Subcutaneous abdominal adipose tissue (tissue), 5 donors: ENCODE results near the gene CNTNAP2.

ENCODE experiments used
- H3K27ac ChIP-seq: one replicate; pipeline ENCODE4 v1.7.0; 2013; ENCODE audit warnings: low read depth, mild to moderate bottlenecking, inconsistent platforms, low read length, moderate library complexity
- H3K27me3 ChIP-seq, 5 donors: one replicate each; pipeline ENCODE4 v1.7.0; 2013; ENCODE audit warnings: low read length in 5 of 5, inconsistent platforms in 1 of 5; ENCODE audit not compliant: control insufficient read depth in 5 of 5, insufficient read depth in 4 of 5
- H3K36me3 ChIP-seq, 5 donors: one replicate each; pipeline ENCODE4 v1.7.0; 2013; ENCODE audit warnings: low read length in 5 of 5; ENCODE audit not compliant: control insufficient read depth in 5 of 5, insufficient read depth in 5 of 5
- H3K4me1 ChIP-seq, 5 donors: one replicate each; pipeline ENCODE4 v1.7.0; 2013; ENCODE audit warnings: low read length in 5 of 5, mild to moderate bottlenecking in 3 of 5, moderate library complexity in 1 of 5; ENCODE audit not compliant: control insufficient read depth in 5 of 5, insufficient read depth in 5 of 5
- H3K4me3 ChIP-seq, 5 donors: one replicate each; pipeline ENCODE4 v1.7.0; 2013; ENCODE audit warnings: low read length in 5 of 5, low read depth in 1 of 5
- H3K9ac ChIP-seq, 5 donors: one replicate each; pipeline ENCODE4 v1.7.0; 2013; ENCODE audit warnings: low read length in 5 of 5, mild to moderate bottlenecking in 4 of 5, moderate library complexity in 3 of 5
- H3K9me3 ChIP-seq, 5 donors: one replicate each; pipeline ENCODE4 v1.7.0; 2013; ENCODE audit warnings: low read length in 5 of 5; ENCODE audit not compliant: control insufficient read depth in 5 of 5
- donor health status: healthy.
- donor health status: healthy.
- donor health status: healthy.
- donor health status: healthy.
- donor health status: healthy.

Gene CNTNAP2

DNA sequence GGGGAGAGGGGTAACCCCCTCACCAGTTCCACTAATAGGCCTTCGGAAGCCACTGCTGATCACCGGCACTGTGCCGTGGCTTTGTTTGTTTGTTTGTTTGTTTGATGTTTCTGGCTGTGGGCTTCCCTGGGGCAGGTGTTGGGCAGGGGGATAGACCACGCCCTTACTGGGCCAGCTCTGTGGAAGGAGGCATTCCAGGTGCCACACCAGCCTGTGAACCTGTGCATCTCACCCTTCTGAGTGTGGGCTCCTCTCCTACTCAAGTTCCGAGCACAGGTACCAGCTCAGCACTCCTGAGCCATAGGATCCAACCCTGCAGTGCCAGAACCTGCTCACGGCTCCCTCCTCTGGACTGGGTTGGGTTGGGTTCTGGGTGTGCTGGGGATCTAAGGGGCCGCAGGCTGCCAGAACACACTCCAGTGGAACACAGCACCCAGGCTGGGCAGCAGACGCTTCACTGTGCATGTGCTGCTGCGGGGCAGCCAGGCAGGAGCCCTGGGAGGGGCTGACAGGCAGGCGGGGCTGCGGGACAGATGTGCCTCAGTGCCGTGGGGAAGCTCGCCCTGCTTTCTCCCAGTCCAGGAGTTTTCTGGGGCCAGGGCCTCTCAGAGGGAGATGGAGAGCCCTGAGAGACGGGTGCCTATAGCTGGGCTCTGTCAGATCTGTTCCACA is 1053.9 kb downstream of the CNTNAP2 start:
- H3K4me1 ChIP-seq: no peaks in the 10 kb centered on the region
- H3K27me3 ChIP-seq: peaks cover 0 to 3% (median 0%) of the 10 kb centered on the region in 5 donors
- H3K9me3 ChIP-seq: no peaks in the 10 kb centered on the region
- no peak overlapping the region for H3K9ac ChIP-seq
- no peaks in the 10 kb centered on the region for H3K36me3 ChIP-seq
- H3K4me3 ChIP-seq: no peak overlapping the region
- H3K27ac ChIP-seq: no peak overlapping the region

DNA sequence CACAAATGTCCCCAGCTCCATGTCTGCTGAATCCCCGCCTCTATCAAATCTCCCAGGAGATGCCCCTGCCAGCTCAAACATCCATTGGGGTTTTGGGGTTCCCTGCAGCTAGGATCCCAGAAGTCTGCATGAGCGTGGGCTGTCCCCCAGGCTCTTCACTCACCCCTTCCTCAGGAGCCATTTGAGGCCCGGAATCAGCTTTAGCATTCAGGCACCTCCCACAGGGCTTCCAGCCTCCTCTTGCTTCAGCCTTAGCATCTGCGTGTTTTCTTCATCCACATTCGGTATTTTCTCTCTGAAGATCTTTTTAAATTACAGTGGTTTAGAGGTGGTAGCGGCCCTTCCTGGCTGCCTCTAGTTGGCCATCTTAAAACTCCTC is 1054.4 kb downstream of the CNTNAP2 start:
- Histone ChIP-seq H3K27me3 (peaks cover 0 to 3% (median 0%) of the 10 kb centered on the region in 5 donors), H3K9me3 (no peaks in the 10 kb centered on the region), H3K9ac (no peak overlapping the region), H3K36me3 (no peaks in the 10 kb centered on the region), H3K27ac (no peak overlapping the region), H3K4me3 (no peak overlapping the region), H3K4me1 (no peaks in the 10 kb centered on the region)

DNA sequence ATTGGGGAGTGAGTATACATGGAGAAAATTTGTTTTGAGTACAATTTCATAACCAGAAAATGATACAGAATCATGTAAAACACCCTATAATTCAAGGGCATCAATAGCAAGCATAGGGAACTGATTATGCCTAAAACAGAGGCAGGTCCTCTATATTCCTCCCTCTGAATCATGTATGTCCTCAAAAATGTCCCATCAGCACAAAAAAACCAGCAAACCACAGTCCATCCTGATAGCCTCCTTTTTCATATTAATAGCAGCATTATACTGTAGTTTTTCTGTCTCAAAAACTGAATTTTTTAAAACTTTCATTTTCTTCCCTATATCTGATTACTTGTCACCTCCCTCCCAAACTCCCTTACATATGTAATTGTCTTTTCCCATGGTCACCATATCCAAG is 1057.3 kb downstream of the CNTNAP2 start:
- Histone ChIP-seq H3K4me3 (no peak overlapping the region), H3K4me1 (no peaks in the 10 kb centered on the region), H3K9ac (no peak overlapping the region), H3K27me3 (peaks cover 0 to 3% (median 0%) of the 10 kb centered on the region in 5 donors), H3K9me3 (peaks cover 0 to 4% (median 0%) of the 10 kb centered on the region in 5 donors), H3K36me3 (no peaks in the 10 kb centered on the region), H3K27ac (no peak overlapping the region)

DNA sequence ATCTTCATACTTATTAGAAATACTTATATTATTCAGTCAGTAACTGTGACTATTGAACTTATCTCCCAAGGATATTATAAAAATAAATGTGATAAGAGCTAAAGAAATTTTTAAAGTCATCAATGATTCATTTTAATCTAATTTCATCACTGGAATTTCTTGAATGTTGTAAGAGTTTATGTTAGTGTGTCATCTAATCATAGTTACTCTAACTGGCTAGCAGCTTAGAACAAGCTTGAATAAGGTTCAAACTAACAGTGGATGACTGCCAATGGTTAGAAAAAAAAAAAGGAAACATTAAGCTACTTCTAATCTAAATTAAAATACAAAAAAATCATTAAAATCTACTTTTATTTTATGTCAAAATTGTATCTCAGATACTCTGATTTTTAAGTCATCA is 1066.3 kb downstream of the CNTNAP2 start:
- Histone ChIP-seq H3K27ac (no peak overlapping the region), H3K4me3 (no peak overlapping the region), H3K4me1 (no peaks in the 10 kb centered on the region), H3K36me3 (no peaks in the 10 kb centered on the region), H3K9ac (no peak overlapping the region), H3K9me3 (peaks cover 0 to 4% (median 0%) of the 10 kb centered on the region in 5 donors), H3K27me3 (no peaks in the 10 kb centered on the region)

DNA sequence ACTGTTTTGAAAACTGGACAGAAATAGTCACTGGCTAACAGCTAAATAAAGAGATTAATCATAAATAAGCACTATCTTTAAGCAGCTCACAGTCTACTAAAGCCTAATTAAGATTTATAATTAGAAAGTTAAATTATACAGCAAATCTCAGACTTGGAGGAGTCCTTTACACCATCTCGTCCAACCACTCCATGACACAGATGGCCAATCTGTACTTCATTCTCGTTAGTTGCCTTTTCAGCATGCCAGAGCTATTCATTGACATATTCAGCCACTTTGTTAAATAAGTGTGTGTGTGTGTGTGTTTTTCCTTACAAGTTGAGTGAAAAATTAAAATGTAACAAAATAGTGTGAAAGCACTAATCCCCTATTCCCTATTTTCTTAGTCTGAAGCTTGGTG is 1066.7 kb downstream of the CNTNAP2 start:
- H3K36me3 ChIP-seq: no peaks in the 10 kb centered on the region
- H3K4me3 ChIP-seq: no peak overlapping the region
- H3K27me3 ChIP-seq: no peaks in the 10 kb centered on the region
- no peaks in the 10 kb centered on the region for H3K9me3 ChIP-seq
- no peak overlapping the region for H3K27ac ChIP-seq
- no peak overlapping the region for H3K9ac ChIP-seq
- no peaks in the 10 kb centered on the region for H3K4me1 ChIP-seq

DNA sequence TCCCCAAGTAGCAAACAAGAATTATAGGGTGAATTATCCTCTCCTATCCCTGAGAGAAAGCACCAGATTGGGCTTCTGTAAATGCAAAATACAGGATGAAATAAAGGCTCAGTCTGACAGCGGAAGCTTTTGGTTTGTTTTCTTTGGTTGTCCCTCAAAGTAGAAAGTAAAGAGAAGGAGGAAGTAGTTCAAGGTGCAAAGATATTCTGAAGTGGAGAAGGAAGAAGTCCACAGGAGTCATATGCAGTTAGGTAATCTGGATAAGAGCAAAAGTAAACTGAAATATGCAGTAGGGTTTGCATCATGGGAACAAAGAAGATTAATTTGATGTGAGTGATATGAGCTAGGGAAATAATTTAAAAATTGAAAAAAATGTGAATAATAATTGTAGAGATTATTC is 1071.9 kb downstream of the CNTNAP2 start:
- H3K4me3 ChIP-seq: no peak overlapping the region
- H3K9me3 ChIP-seq: no peaks in the 10 kb centered on the region
- no peaks in the 10 kb centered on the region for H3K4me1 ChIP-seq

DNA sequence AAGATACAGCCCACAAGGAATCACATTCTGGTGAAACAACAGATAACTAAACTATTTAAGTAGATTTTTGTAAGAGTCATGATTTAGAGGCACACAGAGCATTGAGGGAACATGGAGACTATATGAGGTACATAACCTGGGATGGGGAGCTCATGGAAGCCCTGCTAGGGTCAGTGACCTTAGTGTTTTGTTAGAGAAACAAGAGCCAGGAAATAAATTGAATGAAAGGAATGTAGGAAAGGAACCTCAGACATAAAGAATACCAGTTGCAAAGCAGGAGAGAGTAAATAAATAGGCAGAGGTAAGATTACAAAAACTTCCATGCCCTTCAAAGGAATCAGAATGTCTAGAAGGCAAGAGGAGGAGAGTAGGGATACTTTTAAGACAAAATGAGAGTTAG is 1076.9 kb downstream of the CNTNAP2 start:
- Histone ChIP-seq H3K9ac (no peak overlapping the region), H3K27me3 (no peaks in the 10 kb centered on the region), H3K36me3 (no peaks in the 10 kb centered on the region), H3K27ac (no peak overlapping the region), H3K4me3 (no peak overlapping the region), H3K9me3 (peaks cover 0 to 3% (median 0%) of the 10 kb centered on the region in 5 donors), H3K4me1 (no peaks in the 10 kb centered on the region)

More for the DNA sequence above, 1071.9 kb downstream of the CNTNAP2 start:
- H3K27ac ChIP-seq: no peak overlapping the region
- H3K9ac ChIP-seq: no peak overlapping the region
- H3K36me3 ChIP-seq: no peaks in the 10 kb centered on the region
- H3K27me3 ChIP-seq: no peaks in the 10 kb centered on the region

DNA sequence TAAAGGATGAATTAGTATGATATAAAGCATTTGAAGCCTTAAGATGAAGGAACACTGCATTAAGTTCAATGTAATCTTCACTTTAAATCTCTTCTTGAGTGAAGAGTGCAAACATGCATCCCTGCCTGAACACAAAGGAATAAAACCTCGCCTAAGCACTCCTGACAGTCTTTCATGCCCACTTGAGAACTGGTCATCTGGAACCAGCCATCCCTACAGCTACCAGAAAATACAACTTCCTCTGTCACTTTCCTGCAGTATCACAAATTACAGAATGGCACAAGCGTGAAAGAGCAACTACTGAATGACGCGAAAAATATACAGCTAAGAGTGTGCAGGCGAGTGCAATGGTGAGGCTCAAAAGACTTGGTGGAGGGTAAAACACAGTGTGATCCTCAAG is 1079.9 kb downstream of the CNTNAP2 start:
- Histone ChIP-seq H3K9ac (no peak overlapping the region), H3K4me3 (no peak overlapping the region)

DNA sequence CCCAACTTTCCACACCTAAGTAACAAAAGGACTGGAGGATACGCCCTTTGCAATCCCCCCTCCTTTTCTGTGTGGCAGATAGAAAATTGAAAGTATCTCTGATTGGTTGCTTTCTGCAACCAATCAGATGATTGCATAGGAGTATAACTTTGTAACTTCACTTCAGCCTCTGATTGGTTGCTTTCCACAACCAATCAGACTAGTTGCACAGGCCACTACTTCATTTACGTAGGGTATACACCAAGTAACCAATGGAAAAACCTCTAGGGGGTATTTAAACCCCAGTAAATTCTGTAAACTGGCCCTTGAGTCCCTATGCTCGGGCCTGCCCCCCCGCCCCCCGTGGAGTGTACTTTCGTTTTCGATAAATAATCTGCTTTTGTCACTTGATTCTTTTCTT is 1080.4 kb downstream of the CNTNAP2 start:
- Histone ChIP-seq H3K27ac (no peak overlapping the region), H3K9me3 (peaks cover 0 to 3% (median 0%) of the 10 kb centered on the region in 5 donors), H3K27me3 (no peaks in the 10 kb centered on the region), H3K36me3 (no peaks in the 10 kb centered on the region), H3K4me3 (no peak overlapping the region), H3K4me1 (no peaks in the 10 kb centered on the region), H3K9ac (no peak overlapping the region)

More for the DNA sequence above, 1079.9 kb downstream of the CNTNAP2 start:
- Histone ChIP-seq H3K4me1 (no peaks in the 10 kb centered on the region), H3K27me3 (no peaks in the 10 kb centered on the region), H3K36me3 (no peaks in the 10 kb centered on the region), H3K27ac (no peak overlapping the region), H3K9me3 (peaks cover 0 to 3% (median 0%) of the 10 kb centered on the region in 5 donors)

DNA sequence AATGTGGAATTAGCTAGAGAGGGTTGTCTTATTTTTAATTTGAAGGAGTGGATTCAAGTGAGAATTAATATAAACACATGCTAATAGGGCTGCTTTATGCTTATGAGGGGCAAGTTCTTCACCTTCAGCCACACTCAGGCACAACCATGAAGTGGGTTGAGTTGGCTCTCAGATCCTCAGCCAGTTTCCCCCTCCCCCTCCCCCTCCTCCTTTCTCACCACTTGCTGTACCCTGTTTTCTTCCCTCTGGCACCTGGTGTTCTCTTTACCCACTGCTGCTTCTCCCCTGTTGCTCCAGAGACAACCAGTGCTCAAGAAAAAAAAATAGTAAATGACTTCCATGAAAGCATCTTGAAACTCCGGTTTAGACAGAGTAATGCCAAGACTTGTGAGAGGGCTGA is 1083.3 kb downstream of the CNTNAP2 start:
- no peak overlapping the region for H3K9ac ChIP-seq
- no peaks in the 10 kb centered on the region for H3K27me3 ChIP-seq
- H3K4me3 ChIP-seq: no peak overlapping the region

More for the DNA sequence above, 1083.3 kb downstream of the CNTNAP2 start:
- Histone ChIP-seq H3K36me3 (no peaks in the 10 kb centered on the region), H3K9me3 (peaks cover 0 to 3% (median 0%) of the 10 kb centered on the region in 5 donors), H3K27ac (no peak overlapping the region), H3K4me1 (no peaks in the 10 kb centered on the region)
